ENCODE results near the gene C7orf57.

DNA sequence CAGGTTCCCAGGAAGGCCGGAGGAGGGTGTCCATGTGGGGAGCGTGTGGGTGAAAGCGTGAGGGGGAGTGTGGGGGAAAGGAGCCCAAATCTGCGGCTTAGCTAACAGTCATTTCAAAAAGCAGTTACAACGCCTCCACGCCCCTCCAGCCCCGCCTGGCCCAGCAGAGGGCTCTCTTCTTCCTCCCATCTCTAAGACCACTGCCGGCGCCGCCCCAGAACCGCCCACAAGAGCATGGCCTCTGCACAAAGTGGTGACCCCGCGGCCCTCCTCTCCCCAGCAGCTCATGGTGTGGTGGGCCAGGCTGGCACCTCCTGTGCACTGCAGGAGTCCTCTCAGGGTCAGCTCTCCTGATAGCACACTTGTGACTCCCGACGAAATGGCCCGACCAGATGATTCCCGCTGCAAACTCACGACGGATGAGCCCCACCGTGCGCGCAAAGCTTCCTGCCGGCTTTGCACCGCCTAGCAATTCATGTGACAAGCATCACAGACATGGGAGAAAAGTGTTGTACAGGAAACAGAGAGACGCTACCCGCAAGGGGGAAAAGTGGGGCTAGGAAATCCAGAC is 43.5 kb upstream of the C7orf57 start:
- TF ChIP-seq, protein P1, sequence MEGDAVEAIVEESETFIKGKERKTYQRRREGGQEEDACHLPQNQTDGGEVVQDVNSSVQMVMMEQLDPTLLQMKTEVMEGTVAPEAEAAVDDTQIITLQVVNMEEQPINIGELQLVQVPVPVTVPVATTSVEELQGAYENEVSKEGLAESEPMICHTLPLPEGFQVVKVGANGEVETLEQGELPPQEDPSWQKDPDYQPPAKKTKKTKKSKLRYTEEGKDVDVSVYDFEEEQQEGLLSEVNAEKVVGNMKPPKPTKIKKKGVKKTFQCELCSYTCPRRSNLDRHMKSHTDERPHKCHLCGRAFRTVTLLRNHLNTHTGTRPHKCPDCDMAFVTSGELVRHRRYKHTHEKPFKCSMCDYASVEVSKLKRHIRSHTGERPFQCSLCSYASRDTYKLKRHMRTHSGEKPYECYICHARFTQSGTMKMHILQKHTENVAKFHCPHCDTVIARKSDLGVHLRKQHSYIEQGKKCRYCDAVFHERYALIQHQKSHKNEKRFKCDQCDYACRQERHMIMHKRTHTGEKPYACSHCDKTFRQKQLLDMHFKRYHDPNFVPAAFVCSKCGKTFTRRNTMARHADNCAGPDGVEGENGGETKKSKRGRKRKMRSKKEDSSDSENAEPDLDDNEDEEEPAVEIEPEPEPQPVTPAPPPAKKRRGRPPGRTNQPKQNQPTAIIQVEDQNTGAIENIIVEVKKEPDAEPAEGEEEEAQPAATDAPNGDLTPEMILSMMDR (IDR thresholded peaks at IDR 0.05; ENCODE audit: borderline replicate concordance, extremely low read depth, low read length, poor library complexity, severe bottlenecking): no peak
- TF ChIP-seq EZH2 (IDR thresholded peaks at IDR 0.05; ENCODE audit: borderline replicate concordance, low read depth, low read length, severe bottlenecking): no peak

All from DND-41 (cell line).